Ishikawa (cell line): Measurements from ENCODE around the gene LTF.

Experiments
- CEBPB ChIP-seq: IDR thresholded peaks from 2 replicates; pipeline ENCODE4 v1.6.1; 2012
- CREB1 ChIP-seq: IDR thresholded peaks from 2 replicates; pipeline ENCODE4 v1.6.1; 2012; ENCODE audit warnings: low read depth
- EGR1 ChIP-seq: IDR thresholded peaks from 2 replicates; pipeline ENCODE4 v1.6.1; 2012
- EP300 ChIP-seq: IDR thresholded peaks from 2 replicates; pipeline ENCODE4 v1.6.1; 2012; ENCODE audit warnings: borderline replicate concordance
- FOXM1 ChIP-seq: IDR thresholded peaks from 2 replicates; pipeline ENCODE4 v1.6.1; 2012; ENCODE audit warnings: low read depth, borderline replicate concordance
- MAX ChIP-seq: IDR thresholded peaks from 2 replicates; pipeline ENCODE4 v1.6.1; 2012
- NFIC ChIP-seq: IDR thresholded peaks from 2 replicates; pipeline ENCODE4 v1.6.1; 2012
- RAD21 ChIP-seq: IDR thresholded peaks from 2 replicates; pipeline ENCODE4 v1.6.1; 2012; ENCODE audit warnings: low read depth
- REST ChIP-seq: IDR thresholded peaks from 2 replicates; pipeline ENCODE4 v1.6.1; 2012; ENCODE audit warnings: low read depth, mild to moderate bottlenecking
- TAF1 ChIP-seq: IDR thresholded peaks from 2 replicates; pipeline ENCODE4 v1.6.1; 2012; ENCODE audit warnings: low read depth, mild to moderate bottlenecking
- TCF12 ChIP-seq: IDR thresholded peaks from 2 replicates; pipeline ENCODE4 v1.6.1; 2012; ENCODE audit warnings: low read depth
- TEAD4 ChIP-seq: IDR thresholded peaks from 2 replicates; pipeline ENCODE4 v1.6.1; 2012
- YY1 ChIP-seq: IDR thresholded peaks from 2 replicates; pipeline ENCODE4 v1.6.1; 2012; ENCODE audit warnings: low read depth
- ZBTB7A ChIP-seq: IDR thresholded peaks from 2 replicates; pipeline ENCODE4 v1.6.1; 2012; ENCODE audit warnings: low read depth

- no peak for TF ChIP-seq TAF1
- no peak for TF ChIP-seq EP300
- no peak for TF ChIP-seq RAD21
- TF ChIP-seq YY1, result no peak
- no peak for TF ChIP-seq CEBPB
- TF ChIP-seq TCF12, result no peak
- TF ChIP-seq TEAD4, result no peak
- no peak for TF ChIP-seq REST
- no peak for TF ChIP-seq ZBTB7A
- TF ChIP-seq NFIC, result no peak
- no peak for TF ChIP-seq FOXM1
- TF ChIP-seq MAX, result no peak
- TF ChIP-seq EGR1, result no peak
- TF ChIP-seq CREB1, result no peak
Measured at GRCh38 chr3:46408853-46409252, 55.9 kb downstream of the LTF start.
